ENCODE data around the gene CCDC61.

The CCDC61 gene, protein sequence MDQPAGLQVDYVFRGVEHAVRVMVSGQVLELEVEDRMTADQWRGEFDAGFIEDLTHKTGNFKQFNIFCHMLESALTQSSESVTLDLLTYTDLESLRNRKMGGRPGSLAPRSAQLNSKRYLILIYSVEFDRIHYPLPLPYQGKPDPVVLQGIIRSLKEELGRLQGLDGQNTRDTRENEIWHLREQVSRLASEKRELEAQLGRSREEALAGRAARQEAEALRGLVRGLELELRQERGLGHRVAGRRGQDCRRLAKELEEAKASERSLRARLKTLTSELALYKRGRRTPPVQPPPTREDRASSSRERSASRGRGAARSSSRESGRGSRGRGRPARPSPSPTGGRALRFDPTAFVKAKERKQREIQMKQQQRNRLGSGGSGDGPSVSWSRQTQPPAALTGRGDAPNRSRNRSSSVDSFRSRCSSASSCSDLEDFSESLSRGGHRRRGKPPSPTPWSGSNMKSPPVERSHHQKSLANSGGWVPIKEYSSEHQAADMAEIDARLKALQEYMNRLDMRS

DNA sequence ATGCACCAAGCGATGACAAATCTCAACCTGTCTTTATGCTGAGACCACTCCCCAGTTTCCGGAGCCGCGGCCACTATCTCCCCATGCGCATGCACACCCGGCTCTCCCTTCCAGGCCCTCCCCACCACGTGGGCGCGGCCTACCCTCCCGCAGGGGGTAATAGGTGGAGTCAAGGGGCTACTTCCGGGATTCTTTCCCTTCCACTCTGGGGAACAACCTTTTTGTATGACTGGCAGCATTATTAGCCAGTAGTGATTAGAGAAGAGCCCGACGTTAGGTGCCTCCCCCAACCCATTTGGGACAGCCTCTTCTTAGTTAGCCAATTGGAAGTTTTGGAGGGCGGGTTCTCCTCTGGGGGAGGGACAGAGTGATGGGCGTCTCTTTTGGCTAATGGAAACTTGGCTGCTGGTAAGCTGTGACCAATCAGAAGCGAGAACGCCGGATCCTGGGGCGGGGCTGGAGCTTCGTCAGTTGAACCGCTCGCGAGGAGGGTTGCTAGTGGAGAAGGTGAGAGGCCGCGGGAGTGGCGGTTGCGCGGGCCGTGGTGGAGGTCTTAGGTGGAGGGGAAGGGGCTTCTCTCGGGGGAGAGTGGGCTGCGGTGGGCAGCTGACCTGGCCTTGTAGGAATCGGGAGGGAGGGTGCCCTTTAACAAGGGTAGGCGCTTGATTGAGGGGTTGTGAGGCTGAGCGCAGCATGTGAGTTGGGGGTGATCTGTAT lies at the start of gene CCDC61:
TSS of gene CCDC61 (plus strand) at position 470 of the 717 bp plus-strand sequence. CDS start 7,552 bp downstream, outside the sequence.
- Histone ChIP-seq H3K9ac (peak within 1 kb of the TSS; percentile 78), H3K4me2 (ENCODE audit: low read length) (peak within 1 kb of the TSS; percentile 100), H3K27ac (peak within 1 kb of the TSS; percentile 67), H3K36me3 (ENCODE audit: control insufficient read depth, insufficient read depth, low read length) (no peaks in the 10 kb centered on the region), H2AFZ (peak within 1 kb of the TSS; percentile 90), H3K79me2 (peaks cover 18% of the 10 kb centered on the region), H3K9me3 (ENCODE audit: control insufficient read depth, low read length) (no peaks in the 10 kb centered on the region), H3K27me3 (ENCODE audit: control insufficient read depth, insufficient read depth, low read length) (no peaks in the 10 kb centered on the region), H3K4me1 (no peaks in the 10 kb centered on the region), H3K4me3 (ENCODE audit: low read depth, low read length) (peak within 1 kb of the TSS; percentile 99)
- TF ChIP-seq, protein P1, sequence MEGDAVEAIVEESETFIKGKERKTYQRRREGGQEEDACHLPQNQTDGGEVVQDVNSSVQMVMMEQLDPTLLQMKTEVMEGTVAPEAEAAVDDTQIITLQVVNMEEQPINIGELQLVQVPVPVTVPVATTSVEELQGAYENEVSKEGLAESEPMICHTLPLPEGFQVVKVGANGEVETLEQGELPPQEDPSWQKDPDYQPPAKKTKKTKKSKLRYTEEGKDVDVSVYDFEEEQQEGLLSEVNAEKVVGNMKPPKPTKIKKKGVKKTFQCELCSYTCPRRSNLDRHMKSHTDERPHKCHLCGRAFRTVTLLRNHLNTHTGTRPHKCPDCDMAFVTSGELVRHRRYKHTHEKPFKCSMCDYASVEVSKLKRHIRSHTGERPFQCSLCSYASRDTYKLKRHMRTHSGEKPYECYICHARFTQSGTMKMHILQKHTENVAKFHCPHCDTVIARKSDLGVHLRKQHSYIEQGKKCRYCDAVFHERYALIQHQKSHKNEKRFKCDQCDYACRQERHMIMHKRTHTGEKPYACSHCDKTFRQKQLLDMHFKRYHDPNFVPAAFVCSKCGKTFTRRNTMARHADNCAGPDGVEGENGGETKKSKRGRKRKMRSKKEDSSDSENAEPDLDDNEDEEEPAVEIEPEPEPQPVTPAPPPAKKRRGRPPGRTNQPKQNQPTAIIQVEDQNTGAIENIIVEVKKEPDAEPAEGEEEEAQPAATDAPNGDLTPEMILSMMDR (IDR thresholded peaks at IDR 0.05), result no peak

DNA sequence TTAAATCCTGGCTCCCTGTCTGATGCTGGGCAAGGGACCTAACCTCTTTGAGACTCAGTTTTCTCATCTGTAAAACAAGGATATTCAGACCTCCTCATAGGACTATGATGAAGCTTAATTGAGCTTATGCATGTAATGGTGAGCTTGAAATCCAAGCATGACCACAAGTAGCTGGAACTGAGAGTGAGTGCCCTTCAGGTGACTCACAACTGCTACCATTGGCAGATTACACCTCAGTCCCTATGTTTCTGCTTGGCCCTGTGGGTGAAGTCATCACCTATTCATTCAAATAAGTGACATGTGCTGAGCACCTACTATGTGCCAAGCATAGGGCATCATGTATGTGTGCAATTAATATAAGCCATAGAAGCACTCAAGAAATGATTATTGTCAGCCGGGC lies 47.3 kb upstream of the CCDC61 start:
- Histone ChIP-seq H3K4me2 (ENCODE audit: low read length) (no peak overlapping the region), H3K36me3 (ENCODE audit: control insufficient read depth, insufficient read depth, low read length) (no peaks in the 10 kb centered on the region), H3K79me2 (no peaks in the 10 kb centered on the region), H3K4me3 (ENCODE audit: low read depth, low read length) (no peak overlapping the region), H3K4me1 (peaks cover 2% of the 10 kb centered on the region), H2AFZ (no peak overlapping the region), H3K27me3 (ENCODE audit: control insufficient read depth, insufficient read depth, low read length) (no peaks in the 10 kb centered on the region), H3K9ac (no peak overlapping the region), H3K9me3 (ENCODE audit: control insufficient read depth, low read length) (no peaks in the 10 kb centered on the region), H3K27ac (no peak overlapping the region)
- TF ChIP-seq, protein P1 (IDR thresholded peaks at IDR 0.05), result no peak

DNA sequence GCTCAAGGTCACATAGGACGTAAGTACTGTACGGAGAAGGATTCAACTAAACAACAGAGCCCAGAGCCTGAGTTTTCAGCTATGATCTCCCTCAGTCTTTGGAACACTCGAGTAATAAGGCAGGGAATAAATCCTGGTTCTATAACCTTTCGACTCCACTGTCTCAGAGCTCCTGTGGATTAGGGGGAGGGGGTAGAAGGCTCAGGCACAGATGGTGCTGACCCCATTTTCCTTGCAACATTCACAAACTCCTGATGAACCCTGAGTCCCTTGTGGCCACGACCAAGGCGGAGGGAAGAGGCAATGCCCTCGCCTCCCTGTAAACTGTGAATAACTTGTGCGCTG lies 43.0 kb upstream of the CCDC61 start:
- no peaks in the 10 kb centered on the region for H3K36me3 ChIP-seq (ENCODE audit: control insufficient read depth, insufficient read depth, low read length)
- TF ChIP-seq, protein P1 (IDR thresholded peaks at IDR 0.05), result no peak
- peak overlapping the region; percentile 87 for H2AFZ ChIP-seq
- peak overlapping the region; percentile 54 for H3K27ac ChIP-seq
- peaks cover 8% of the 10 kb centered on the region for H3K4me1 ChIP-seq
- H3K79me2 ChIP-seq, result no peaks in the 10 kb centered on the region
- no peak overlapping the region for H3K4me3 ChIP-seq (ENCODE audit: low read depth, low read length)
- H3K9me3 ChIP-seq (ENCODE audit: control insufficient read depth, low read length), result no peaks in the 10 kb centered on the region
- no peak overlapping the region for H3K9ac ChIP-seq
- no peaks in the 10 kb centered on the region for H3K27me3 ChIP-seq (ENCODE audit: control insufficient read depth, insufficient read depth, low read length)
- no peak overlapping the region for H3K4me2 ChIP-seq (ENCODE audit: low read length)

DNA sequence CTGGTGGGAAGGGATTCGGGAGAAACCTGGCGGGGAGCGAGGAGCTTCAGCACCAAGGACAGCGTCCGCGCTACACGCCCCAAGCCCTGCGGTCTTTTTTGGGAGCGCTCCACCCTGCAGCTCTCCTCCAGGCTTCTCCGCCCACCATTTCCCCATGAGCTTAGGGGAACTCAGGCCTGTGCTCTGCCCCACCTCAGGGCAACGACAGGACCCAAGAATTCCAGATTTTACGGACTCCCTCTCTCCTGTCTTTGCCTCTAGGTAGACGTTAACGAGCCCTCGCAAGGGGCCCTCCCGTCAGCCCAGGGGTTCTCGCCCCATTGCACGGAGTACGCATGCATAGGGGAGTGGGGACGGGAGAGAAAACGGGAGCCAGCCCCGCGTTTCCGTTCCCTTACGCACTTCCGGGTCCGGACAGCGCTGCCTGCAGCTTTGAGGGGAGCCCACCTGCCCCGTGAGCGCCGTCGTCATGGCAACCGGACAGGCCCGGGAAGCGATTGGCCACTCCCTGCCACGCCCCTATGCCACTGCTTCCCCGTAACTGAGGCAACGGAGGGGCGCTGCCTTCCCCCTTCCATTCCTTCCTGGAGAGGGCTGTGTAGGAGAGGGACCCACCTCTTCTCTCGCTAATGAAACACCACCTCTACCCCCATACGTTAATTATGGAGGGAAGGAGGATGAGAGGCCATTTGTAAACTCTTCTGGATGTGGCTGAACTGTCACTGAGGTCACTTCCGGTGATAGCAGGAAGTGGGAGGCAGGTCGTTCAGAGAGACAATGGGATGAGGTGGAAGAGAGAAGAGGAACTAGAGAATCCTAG lies 42.4 kb upstream of the CCDC61 start:
- Histone ChIP-seq H3K9ac (no peak overlapping the region), H3K27me3 (ENCODE audit: control insufficient read depth, insufficient read depth, low read length) (no peaks in the 10 kb centered on the region), H2AFZ (peak overlapping the region; percentile 87), H3K79me2 (no peaks in the 10 kb centered on the region), H3K27ac (peak overlapping the region; percentile 54), H3K9me3 (ENCODE audit: control insufficient read depth, low read length) (no peaks in the 10 kb centered on the region), H3K4me2 (ENCODE audit: low read length) (peak overlapping the region; percentile 57), H3K4me1 (peaks cover 8% of the 10 kb centered on the region), H3K36me3 (ENCODE audit: control insufficient read depth, insufficient read depth, low read length) (no peaks in the 10 kb centered on the region), H3K4me3 (ENCODE audit: low read depth, low read length) (peak overlapping the region; percentile 25)
- TF ChIP-seq, protein P1 (IDR thresholded peaks at IDR 0.05), result no peak
